K562 (cell line): Measurements from ENCODE around the gene LAMB3. TPM values are rescaled to one million over a fixed set of nuclear protein-coding genes. Genes with fewer than 3 reads are reported as not detected.

Source experiments
- ARID1B ChIP-seq: fragments of 450-650 bp; IDR thresholded peaks from 2 replicates; pipeline ENCODE4 v1.6.1; 2016; ENCODE audit warnings: antibody characterized with exemption, mild to moderate bottlenecking, inconsistent platforms
- BDP1 ChIP-seq: IDR thresholded peaks from 3 replicates; pipeline ENCODE4 v1.6.1; 2011; ENCODE audit not compliant: insufficient read length, insufficient read depth
- MCM7 ChIP-seq, 2 experiments: fragments of 450-650 bp; IDR thresholded peaks; 2 replicates each; pipeline ENCODE4 v1.6.1; 2016 to 2018
- OTX1 ChIP-seq: fragments of 450-650 bp; formaldehyde crosslinking; IDR thresholded peaks from 2 replicates; pipeline ENCODE4 v1.4.0; 2022; ENCODE audit warnings: mild to moderate bottlenecking
- PHF8 ChIP-seq: fragments of 200-600 bp; sonication (generic); IDR thresholded peaks from 2 replicates; pipeline ENCODE4 v1.6.1; 2012; ENCODE audit warnings: mixed run types, mild to moderate bottlenecking, inconsistent platforms, low read length, moderate library complexity, borderline replicate concordance
- RBFOX2 ChIP-seq: fragments of 200-400 bp; formaldehyde crosslinking; IDR thresholded peaks from 2 replicates; pipeline ENCODE4 v1.6.1; 2017; ENCODE audit warnings: low read depth, mild to moderate bottlenecking, low read length, moderate library complexity
- YY1 ChIP-seq, 3 experiments: IDR thresholded peaks; 2 replicates each; pipeline ENCODE4 v1.6.1; 2011; ENCODE audit warnings: low read length in 2 of 3, mild to moderate bottlenecking in 2 of 3, moderate library complexity in 2 of 3, borderline replicate concordance in 1 of 3, control low read depth in 1 of 3, low read depth in 1 of 3; ENCODE audit not compliant: insufficient read depth in 3 of 3, insufficient replicate concordance in 2 of 3, control insufficient read depth in 1 of 3, insufficient read length in 1 of 3; ENCODE audit errors: extremely low read depth in 1 of 3
- ZNF436 ChIP-seq: fragments of 250-450, 450-650 bp; sonication (Bioruptor Pico); formaldehyde crosslinking; IDR thresholded peaks from 2 replicates; pipeline ENCODE4 v1.7.0; 2020; ENCODE audit warnings: mild to moderate bottlenecking
- polyA plus RNA-seq, 8 experiments: library from polyadenylated mRNA; depleted of rRNA in 4 of 8; stranded (reverse) in 5 of 8; unstranded in 3 of 8; fragments of >200 nt; fragmentation: Nextera tagmentation in 2 of 8; fragmentation: Illumina TruSeq in 1 of 8; extraction: Ambion mirVana in 2 of 8; extraction: Trizol in 1 of 8; gene quantifications; 2 replicates each; pipeline versions ENCODE4 v1.2.1 to v1.2.3, GENCODE V29; 2011 to 2014; ENCODE audit warnings: inconsistent platforms in 1 of 8, missing spikeins in 1 of 8
- total RNA-seq, 7 experiments: library from RNA; depleted of rRNA in 6 of 7; stranded (reverse); fragments of >200 nt in 6 of 7; fragmentation: Illumina TruSeq in 2 of 7; extraction: Trizol in 2 of 7; gene quantifications; 2 replicates each; pipeline versions ENCODE4 v1.2.1 to v1.2.3, GENCODE V29; 2011 to 2021; ENCODE audit warnings: low replicate concordance in 1 of 7
- TF ChIP-seq, protein P1 (sequence below), 2 experiments: IDR thresholded peaks; 2 replicates each; pipeline ENCODE4 v1.6.1; 2011; ENCODE audit warnings: borderline replicate concordance in 1 of 2, control low read depth in 1 of 2, low read depth in 1 of 2, low read length in 1 of 2, mild to moderate bottlenecking in 1 of 2, mixed read lengths in 1 of 2, moderate library complexity in 1 of 2; ENCODE audit not compliant: insufficient read depth in 1 of 2, insufficient read length in 1 of 2, poor library complexity in 1 of 2, severe bottlenecking in 1 of 2; ENCODE audit errors: extremely low read depth in 1 of 2
- TF ChIP-seq, protein P2 (sequence below): sonication (generic); formaldehyde crosslinking; IDR thresholded peaks from 2 replicates; pipeline ENCODE4 v1.9.0; 2022; ENCODE audit warnings: mild to moderate bottlenecking, missing genetic modification reagents
- TF ChIP-seq, protein P3 (sequence below): fragments of 450-650 bp; IDR thresholded peaks from 2 replicates; pipeline ENCODE4 v1.6.1; 2016; ENCODE audit warnings: low read depth
- TF ChIP-seq, protein P4 (sequence below), 2 experiments: IDR thresholded peaks; 2 replicates each; pipeline ENCODE4 v1.6.1; 2012; ENCODE audit warnings: improper control_type of control experiment in 2 of 2, low read depth in 2 of 2, low read length in 2 of 2, borderline replicate concordance in 1 of 2
- TF ChIP-seq, protein P5 (sequence below): fragments of 250-450 bp; sonication (Bioruptor Pico); IDR thresholded peaks from 2 replicates; pipeline ENCODE4 v1.6.1; 2021; ENCODE audit warnings: mild to moderate bottlenecking

The LAMB3 gene
- total and polyA plus RNA-seq, 9 of the 15 experiments (the other 6 are each of a cell fraction or from before 2014, with no cell fraction given): 0.08 to 1.3 (median 0.91) TPM

DNA sequence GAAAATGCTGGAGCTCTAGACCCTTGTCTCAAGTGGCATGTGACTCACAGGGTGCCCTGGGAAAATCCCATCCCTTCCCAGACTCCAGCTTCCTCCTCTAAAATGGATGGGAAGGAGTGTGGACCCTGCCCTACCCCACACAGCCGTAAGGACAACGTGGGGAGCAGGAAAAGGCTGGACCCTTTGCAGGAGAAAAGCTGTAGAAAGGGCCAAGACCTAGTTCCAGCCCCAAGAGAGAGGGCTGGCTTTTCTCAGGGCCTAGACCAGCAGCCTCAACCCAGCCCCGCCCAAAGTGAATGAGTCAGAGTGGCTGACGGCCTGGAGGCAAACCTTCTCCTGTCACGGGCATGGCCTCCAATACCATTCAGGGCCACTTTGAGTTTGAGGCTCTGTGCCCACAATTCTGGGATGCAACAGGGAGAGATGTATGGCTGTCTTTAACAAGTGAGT lies 1.1 kb downstream of the LAMB3 start (continued):
- TF ChIP-seq, protein P1, sequence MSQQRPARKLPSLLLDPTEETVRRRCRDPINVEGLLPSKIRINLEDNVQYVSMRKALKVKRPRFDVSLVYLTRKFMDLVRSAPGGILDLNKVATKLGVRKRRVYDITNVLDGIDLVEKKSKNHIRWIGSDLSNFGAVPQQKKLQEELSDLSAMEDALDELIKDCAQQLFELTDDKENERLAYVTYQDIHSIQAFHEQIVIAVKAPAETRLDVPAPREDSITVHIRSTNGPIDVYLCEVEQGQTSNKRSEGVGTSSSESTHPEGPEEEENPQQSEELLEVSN (IDR thresholded peaks at IDR 0.05; ENCODE audit: borderline replicate concordance in 1 of 2, extremely low read depth in 1 of 2, insufficient read depth in 1 of 2, insufficient read length in 1 of 2, low read depth in 1 of 2, low read length in 1 of 2, poor library complexity in 1 of 2, severe bottlenecking in 1 of 2): peak in 1 of 2 experiments; percentile 59
- TF ChIP-seq YY1 (IDR thresholded peaks at IDR 0.05; ENCODE audit: borderline replicate concordance in 1 of 3, control insufficient read depth in 1 of 3, extremely low read depth in 1 of 3, insufficient read depth in 3 of 3, insufficient read length in 1 of 3, insufficient replicate concordance in 2 of 3, low read depth in 1 of 3, low read length in 2 of 3): peak in 1 of 3 experiments; percentile 27
- no peak for TF ChIP-seq OTX1 (CRISPR knock-in tag)
- TF ChIP-seq, protein P2, sequence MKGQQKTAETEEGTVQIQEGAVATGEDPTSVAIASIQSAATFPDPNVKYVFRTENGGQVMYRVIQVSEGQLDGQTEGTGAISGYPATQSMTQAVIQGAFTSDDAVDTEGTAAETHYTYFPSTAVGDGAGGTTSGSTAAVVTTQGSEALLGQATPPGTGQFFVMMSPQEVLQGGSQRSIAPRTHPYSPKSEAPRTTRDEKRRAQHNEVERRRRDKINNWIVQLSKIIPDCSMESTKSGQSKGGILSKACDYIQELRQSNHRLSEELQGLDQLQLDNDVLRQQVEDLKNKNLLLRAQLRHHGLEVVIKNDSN (CRISPR knock-in tag): no peak
- no peak for TF ChIP-seq BDP1
- TF ChIP-seq, protein P3, sequence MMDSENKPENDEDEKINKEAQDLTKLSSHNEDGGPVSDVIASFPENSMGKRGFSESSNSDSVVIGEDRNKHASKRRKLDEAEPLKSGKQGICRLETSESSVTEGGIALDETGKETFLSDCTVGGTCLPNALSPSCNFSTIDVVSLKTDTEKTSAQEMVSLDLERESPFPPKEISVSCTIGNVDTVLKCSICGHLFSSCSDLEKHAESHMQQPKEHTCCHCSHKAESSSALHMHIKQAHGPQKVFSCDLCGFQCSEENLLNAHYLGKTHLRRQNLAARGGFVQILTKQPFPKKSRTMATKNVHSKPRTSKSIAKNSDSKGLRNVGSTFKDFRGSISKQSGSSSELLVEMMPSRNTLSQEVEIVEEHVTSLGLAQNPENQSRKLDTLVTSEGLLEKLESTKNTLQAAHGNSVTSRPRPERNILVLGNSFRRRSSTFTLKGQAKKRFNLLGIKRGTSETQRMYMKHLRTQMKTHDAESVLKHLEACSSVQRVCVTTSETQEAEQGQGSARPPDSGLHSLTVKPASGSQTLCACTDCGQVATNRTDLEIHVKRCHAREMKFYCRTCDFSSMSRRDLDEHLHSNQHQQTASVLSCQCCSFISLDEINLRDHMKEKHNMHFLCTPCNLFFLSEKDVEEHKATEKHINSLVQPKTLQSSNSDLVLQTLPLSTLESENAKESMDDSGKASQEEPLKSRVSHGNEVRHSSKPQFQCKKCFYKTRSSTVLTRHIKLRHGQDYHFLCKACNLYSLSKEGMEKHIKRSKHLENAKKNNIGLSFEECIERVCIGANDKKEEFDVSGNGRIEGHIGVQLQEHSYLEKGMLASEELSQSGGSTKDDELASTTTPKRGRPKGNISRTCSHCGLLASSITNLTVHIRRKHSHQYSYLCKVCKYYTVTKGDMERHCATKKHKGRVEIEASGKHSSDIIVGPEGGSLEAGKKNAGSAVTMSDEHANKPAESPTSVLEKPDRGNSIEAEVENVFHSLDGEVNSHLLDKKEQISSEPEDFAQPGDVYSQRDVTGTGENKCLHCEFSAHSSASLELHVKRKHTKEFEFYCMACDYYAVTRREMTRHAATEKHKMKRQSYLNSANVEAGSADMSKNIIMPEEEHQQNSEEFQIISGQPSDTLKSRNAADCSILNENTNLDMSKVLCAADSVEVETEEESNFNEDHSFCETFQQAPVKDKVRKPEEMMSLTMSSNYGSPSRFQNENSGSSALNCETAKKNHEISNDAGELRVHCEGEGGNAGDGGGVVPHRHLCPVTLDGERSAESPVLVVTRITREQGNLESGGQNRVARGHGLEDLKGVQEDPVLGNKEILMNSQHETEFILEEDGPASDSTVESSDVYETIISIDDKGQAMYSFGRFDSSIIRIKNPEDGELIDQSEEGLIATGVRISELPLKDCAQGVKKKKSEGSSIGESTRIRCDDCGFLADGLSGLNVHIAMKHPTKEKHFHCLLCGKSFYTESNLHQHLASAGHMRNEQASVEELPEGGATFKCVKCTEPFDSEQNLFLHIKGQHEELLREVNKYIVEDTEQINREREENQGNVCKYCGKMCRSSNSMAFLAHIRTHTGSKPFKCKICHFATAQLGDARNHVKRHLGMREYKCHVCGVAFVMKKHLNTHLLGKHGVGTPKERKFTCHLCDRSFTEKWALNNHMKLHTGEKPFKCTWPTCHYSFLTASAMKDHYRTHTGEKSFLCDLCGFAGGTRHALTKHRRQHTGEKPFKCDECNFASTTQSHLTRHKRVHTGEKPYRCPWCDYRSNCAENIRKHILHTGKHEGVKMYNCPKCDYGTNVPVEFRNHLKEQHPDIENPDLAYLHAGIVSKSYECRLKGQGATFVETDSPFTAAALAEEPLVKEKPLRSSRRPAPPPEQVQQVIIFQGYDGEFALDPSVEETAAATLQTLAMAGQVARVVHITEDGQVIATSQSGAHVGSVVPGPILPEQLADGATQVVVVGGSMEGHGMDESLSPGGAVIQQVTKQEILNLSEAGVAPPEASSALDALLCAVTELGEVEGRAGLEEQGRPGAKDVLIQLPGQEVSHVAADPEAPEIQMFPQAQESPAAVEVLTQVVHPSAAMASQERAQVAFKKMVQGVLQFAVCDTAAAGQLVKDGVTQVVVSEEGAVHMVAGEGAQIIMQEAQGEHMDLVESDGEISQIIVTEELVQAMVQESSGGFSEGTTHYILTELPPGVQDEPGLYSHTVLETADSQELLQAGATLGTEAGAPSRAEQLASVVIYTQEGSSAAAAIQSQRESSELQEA: no peak
- TF ChIP-seq ZNF436: no peak
- TF ChIP-seq, protein P4, sequence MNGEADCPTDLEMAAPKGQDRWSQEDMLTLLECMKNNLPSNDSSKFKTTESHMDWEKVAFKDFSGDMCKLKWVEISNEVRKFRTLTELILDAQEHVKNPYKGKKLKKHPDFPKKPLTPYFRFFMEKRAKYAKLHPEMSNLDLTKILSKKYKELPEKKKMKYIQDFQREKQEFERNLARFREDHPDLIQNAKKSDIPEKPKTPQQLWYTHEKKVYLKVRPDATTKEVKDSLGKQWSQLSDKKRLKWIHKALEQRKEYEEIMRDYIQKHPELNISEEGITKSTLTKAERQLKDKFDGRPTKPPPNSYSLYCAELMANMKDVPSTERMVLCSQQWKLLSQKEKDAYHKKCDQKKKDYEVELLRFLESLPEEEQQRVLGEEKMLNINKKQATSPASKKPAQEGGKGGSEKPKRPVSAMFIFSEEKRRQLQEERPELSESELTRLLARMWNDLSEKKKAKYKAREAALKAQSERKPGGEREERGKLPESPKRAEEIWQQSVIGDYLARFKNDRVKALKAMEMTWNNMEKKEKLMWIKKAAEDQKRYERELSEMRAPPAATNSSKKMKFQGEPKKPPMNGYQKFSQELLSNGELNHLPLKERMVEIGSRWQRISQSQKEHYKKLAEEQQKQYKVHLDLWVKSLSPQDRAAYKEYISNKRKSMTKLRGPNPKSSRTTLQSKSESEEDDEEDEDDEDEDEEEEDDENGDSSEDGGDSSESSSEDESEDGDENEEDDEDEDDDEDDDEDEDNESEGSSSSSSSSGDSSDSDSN (IDR thresholded peaks at IDR 0.05; ENCODE audit: borderline replicate concordance in 1 of 2, low read depth in 2 of 2, low read length in 2 of 2): 0 out of 4 replicates have a peak, but pooled peaks of 1 of the 2 experiments have one; percentile 15
- TF ChIP-seq ARID1B: peak; percentile 30; the same call in 1 of the 2 replicates
- TF ChIP-seq, protein P5, sequence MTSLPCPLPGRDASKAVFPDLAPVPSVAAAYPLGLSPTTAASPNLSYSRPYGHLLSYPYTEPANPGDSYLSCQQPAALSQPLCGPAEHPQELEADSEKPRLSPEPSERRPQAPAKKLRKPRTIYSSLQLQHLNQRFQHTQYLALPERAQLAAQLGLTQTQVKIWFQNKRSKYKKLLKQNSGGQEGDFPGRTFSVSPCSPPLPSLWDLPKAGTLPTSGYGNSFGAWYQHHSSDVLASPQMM (CRISPR knock-in tag): no peak
- no peak for TF ChIP-seq PHF8
- TF ChIP-seq MCM7 (IDR thresholded peaks at IDR 0.05): no peak
- no peak for TF ChIP-seq RBFOX2
